ENCODE data around the gene MED29. TPM values are rescaled to one million over a fixed set of nuclear protein-coding genes. Genes with fewer than 3 reads are reported as not detected.
A peak's percentile ranks its signal among the peaks of the same experiment; 100 is the strongest.

Gene MED29
- total and polyA plus RNA-seq, 2 of the 13 experiments (the other 11 are each of a cell fraction or from before 2014, with no cell fraction given): 14.0 to 19.7 TPM

DNA sequence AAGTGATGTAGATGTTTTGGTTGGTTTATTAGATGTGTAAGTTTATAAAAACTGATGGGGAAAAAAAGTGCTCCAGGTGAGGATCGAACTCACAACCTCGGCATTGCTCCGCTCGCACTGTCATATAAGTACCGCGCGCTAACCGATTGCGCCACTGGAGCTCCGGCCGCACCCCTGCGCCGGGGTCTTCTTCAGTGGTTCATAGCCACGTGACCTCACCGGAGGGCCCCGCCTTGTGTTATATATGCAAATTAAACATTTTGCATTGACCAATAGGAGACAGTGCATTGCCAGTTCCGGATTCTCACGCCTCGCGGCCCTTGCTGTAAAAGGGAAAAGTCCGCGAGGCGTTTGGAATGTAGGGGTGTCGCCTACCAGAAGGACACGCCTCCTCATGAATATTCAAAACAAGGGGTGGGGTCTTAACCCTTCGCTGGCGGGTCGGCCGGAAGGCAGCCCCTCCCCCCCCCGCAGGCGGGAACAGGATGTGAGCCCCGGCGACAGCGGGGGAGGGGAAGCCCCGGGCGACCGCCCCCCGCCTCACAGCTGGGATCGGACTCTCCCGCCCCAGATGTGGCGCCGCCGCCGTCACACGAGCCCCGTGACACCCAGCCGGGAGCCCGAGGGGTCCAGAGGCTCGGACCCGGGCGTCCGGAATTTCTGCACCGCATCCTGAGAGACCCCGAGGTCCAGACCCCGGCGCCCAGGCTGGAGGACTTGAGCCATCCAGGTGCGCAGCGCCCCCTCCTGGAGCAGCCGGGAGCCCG is 21.1 kb downstream of the MED29 start, which contains the start of gene PLEKHG2 (continued):
- TF ChIP-seq THRA (CRISPR knock-in tag; IDR thresholded peaks at IDR 0.05; ENCODE audit: borderline replicate concordance) (no peak; the same call in 1 of the 2 replicates), ZNF180 (CRISPR knock-in tag; IDR thresholded peaks at IDR 0.05; ENCODE audit: borderline replicate concordance, low read depth) (no peak), NR3C1 (CRISPR knock-in tag; IDR thresholded peaks at IDR 0.05) (no peak), MXD1 (CRISPR knock-in tag; IDR thresholded peaks at IDR 0.05) (no peak), NRL (CRISPR knock-in tag; IDR thresholded peaks at IDR 0.05; ENCODE audit: borderline replicate concordance) (peak; percentile 60; the same call in 1 of the 2 replicates), SP1 (IDR thresholded peaks at IDR 0.05) (no peak), SP1 (CRISPR knock-in tag; IDR thresholded peaks at IDR 0.05) (peak; percentile 68), GFI1 (CRISPR knock-in tag; IDR thresholded peaks at IDR 0.05; ENCODE audit: borderline replicate concordance) (0 out of 2 replicates have a peak, but pooled peaks have one; percentile 6), ATF7-NPFF (CRISPR knock-in tag; IDR thresholded peaks at IDR 0.05; ENCODE audit: low read depth) (no peak), TCF7L2 (IDR thresholded peaks at IDR 0.05; ENCODE audit: low read depth, low read length) (no peak), FUBP1 (CRISPR knock-in tag; IDR thresholded peaks at IDR 0.05; ENCODE audit: borderline replicate concordance) (no peak), ZNF572 (CRISPR knock-in tag; IDR thresholded peaks at IDR 0.05) (no peak), ZMYM2 (CRISPR knock-in tag; IDR thresholded peaks at IDR 0.05) (peak; percentile 81), ZNF644 (CRISPR knock-in tag; IDR thresholded peaks at IDR 0.05; ENCODE audit: low read depth) (0 out of 2 replicates have a peak, but pooled peaks have one; percentile 20), TP53 (CRISPR knock-in tag; conservative IDR thresholded peaks at IDR 0.05) (no peak), SMAD9 (CRISPR knock-in tag; IDR thresholded peaks at IDR 0.05) (no peak)
- TF ChIP-seq, protein P1, sequence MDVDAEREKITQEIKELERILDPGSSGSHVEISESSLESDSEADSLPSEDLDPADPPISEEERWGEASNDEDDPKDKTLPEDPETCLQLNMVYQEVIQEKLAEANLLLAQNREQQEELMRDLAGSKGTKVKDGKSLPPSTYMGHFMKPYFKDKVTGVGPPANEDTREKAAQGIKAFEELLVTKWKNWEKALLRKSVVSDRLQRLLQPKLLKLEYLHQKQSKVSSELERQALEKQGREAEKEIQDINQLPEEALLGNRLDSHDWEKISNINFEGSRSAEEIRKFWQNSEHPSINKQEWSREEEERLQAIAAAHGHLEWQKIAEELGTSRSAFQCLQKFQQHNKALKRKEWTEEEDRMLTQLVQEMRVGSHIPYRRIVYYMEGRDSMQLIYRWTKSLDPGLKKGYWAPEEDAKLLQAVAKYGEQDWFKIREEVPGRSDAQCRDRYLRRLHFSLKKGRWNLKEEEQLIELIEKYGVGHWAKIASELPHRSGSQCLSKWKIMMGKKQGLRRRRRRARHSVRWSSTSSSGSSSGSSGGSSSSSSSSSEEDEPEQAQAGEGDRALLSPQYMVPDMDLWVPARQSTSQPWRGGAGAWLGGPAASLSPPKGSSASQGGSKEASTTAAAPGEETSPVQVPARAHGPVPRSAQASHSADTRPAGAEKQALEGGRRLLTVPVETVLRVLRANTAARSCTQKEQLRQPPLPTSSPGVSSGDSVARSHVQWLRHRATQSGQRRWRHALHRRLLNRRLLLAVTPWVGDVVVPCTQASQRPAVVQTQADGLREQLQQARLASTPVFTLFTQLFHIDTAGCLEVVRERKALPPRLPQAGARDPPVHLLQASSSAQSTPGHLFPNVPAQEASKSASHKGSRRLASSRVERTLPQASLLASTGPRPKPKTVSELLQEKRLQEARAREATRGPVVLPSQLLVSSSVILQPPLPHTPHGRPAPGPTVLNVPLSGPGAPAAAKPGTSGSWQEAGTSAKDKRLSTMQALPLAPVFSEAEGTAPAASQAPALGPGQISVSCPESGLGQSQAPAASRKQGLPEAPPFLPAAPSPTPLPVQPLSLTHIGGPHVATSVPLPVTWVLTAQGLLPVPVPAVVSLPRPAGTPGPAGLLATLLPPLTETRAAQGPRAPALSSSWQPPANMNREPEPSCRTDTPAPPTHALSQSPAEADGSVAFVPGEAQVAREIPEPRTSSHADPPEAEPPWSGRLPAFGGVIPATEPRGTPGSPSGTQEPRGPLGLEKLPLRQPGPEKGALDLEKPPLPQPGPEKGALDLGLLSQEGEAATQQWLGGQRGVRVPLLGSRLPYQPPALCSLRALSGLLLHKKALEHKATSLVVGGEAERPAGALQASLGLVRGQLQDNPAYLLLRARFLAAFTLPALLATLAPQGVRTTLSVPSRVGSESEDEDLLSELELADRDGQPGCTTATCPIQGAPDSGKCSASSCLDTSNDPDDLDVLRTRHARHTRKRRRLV (CRISPR knock-in tag; IDR thresholded peaks at IDR 0.05): peak; percentile 98
- TF ChIP-seq, protein P2, sequence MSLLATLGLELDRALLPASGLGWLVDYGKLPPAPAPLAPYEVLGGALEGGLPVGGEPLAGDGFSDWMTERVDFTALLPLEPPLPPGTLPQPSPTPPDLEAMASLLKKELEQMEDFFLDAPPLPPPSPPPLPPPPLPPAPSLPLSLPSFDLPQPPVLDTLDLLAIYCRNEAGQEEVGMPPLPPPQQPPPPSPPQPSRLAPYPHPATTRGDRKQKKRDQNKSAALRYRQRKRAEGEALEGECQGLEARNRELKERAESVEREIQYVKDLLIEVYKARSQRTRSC (CRISPR knock-in tag; IDR thresholded peaks at IDR 0.05; ENCODE audit: low read depth): 0 out of 2 replicates have a peak, but pooled peaks have one; percentile 76

Data from HepG2 (cell line).